HG03469 (cell line): ENCODE measurements around the gene ISM1.
"Not testable (repeated sequence)": the region's sequence is repeated elsewhere in the genome, so short reads cannot be mapped to it uniquely, and the experiment has no call there.

Source experiments
- ATAC-seq: cut with Tn5 transposase; IDR thresholded peaks from one replicate; pipeline ENCODE4 v1.9.1; 2021; ENCODE audit warnings: mild to moderate bottlenecking, moderate library complexity, moderate number of reproducible peaks; ENCODE audit not compliant: unreplicated experiment

Gene ISM1

GRCh38 chr20:13221313-13221672 is 219 bp downstream of the ISM1 start:
- ATAC-seq = no peak

- ATAC-seq = peak; percentile 88
Measured at GRCh38 chr20:13221673-13222318, 722 bp downstream of the ISM1 start.

GRCh38 chr20:13222319-13222716 is 1.2 kb downstream of the ISM1 start:
- ATAC-seq = no peak

- ATAC-seq = no peak
Measured at GRCh38 chr20:13223736-13224520, 2.9 kb downstream of the ISM1 start.

GRCh38 chr20:13226367-13226766 is 5.3 kb downstream of the ISM1 start:
- no peak for ATAC-seq

- no peak for ATAC-seq
Measured at GRCh38 chr20:13228771-13229170, 7.7 kb downstream of the ISM1 start.

- peak; percentile 53 for ATAC-seq
Measured at GRCh38 chr20:13229538-13229937, 8.5 kb downstream of the ISM1 start.

- ATAC-seq = no peak
Measured at GRCh38 chr20:13231031-13231752, 10.1 kb downstream of the ISM1 start.

GRCh38 chr20:13232999-13233398 is 11.9 kb downstream of the ISM1 start:
- ATAC-seq = no peak

GRCh38 chr20:13234961-13235360 is 13.9 kb downstream of the ISM1 start:
- no peak for ATAC-seq

GRCh38 chr20:13236360-13236759 is 15.3 kb downstream of the ISM1 start:
- not testable (repeated sequence) for ATAC-seq

GRCh38 chr20:13236990-13237720 is 16.1 kb downstream of the ISM1 start:
- no peak for ATAC-seq

GRCh38 chr20:13238001-13238653 is 17.1 kb downstream of the ISM1 start:
- no peak for ATAC-seq

- ATAC-seq = no peak
Measured at GRCh38 chr20:13243826-13244376, 22.8 kb downstream of the ISM1 start.

- no peak for ATAC-seq
Measured at GRCh38 chr20:13245250-13245723, 24.2 kb downstream of the ISM1 start.

- no peak for ATAC-seq
Measured at GRCh38 chr20:13249118-13249797, 28.2 kb downstream of the ISM1 start.

- no peak for ATAC-seq
Measured at GRCh38 chr20:13249798-13250170, 28.7 kb downstream of the ISM1 start.

GRCh38 chr20:13250251-13250650 is 29.2 kb downstream of the ISM1 start:
- ATAC-seq = no peak

- no peak for ATAC-seq
Measured at GRCh38 chr20:13251106-13251903, 30.2 kb downstream of the ISM1 start.
